Activated naive CD8-positive, alpha-beta T cell treated with anti-CD3 and anti-CD28 coated beads, Interleukin-2, amount 50 U/mL, for 16 hours (primary cell): Measurements from ENCODE around the gene SLC1A7.

Experiments
- DNase-seq: peaks from one replicate; pipeline ENCODE4 v3.0.0-alpha.2; 2020; ENCODE audit warnings: low read depth, low spot score

The SLC1A7 gene

DNA sequence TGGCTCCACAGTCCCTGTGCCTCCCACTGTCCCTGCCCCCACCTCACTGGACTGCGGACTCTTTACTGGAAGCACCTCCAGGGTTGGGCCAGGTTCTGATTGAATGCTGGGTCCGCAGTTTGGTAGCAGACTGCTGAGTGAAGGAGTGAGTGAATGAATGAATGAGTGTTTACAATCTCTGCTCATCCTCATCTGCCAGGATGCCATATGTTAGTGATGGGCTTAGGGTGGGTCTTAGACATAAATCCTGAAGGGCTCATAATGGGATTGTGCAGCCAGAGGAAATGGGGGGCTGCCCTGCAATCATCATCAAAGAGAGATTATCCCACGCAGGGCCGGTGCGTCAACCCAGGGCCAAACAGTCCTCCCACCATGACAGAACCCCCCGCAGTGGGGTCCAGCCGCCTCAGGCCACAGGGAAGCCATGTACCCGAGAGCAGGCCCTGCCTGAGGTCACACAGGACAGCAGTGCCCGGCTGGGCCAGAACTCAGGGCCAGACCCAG, 26.1 kb downstream of the SLC1A7 start:
- DNase-seq, result no peak

DNA sequence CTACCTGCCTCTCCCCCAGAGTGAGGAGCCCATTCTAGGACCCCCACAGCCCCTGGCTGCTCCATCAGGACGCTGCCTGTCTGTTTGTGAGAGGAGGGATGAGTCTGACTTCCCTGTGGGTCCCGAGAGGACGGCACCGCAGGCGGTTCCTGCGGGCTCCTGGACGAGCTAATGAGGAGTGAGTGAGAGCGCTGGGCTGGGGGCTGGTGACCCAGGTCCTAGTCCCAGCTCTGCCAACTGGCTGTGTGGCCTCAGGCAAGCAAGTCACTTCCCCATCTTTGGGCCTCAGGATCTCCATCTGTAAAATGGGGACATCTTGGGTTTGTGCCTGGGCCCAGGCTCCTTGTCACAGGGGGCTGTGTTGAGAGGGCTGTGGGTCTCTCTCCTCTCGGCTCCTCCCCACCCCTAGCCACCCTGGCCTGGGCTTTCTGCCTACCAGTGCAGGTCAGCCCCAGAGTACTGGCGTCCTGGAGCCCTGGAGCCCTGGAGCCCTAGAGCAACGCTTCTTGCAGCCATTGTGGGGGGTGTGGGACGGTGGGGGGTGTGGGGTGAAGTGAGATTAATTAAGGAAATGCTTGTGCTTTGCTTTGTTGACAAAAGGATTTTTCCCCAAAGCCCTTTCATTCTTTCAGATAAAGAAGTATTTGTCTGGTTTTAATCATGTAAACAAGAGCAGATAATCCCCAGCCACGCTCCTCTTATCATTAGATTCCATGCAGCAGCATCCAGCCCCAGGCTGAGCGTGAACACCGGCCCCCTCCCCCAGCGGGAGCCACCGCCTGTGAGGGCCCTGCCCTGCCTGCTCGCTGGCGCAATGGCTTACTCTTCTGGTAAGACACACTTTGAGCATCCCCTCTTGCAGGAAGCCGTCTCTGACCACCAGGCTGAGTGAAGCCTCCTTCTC, 26.8 kb downstream of the SLC1A7 start:
- no peak for DNase-seq

DNA sequence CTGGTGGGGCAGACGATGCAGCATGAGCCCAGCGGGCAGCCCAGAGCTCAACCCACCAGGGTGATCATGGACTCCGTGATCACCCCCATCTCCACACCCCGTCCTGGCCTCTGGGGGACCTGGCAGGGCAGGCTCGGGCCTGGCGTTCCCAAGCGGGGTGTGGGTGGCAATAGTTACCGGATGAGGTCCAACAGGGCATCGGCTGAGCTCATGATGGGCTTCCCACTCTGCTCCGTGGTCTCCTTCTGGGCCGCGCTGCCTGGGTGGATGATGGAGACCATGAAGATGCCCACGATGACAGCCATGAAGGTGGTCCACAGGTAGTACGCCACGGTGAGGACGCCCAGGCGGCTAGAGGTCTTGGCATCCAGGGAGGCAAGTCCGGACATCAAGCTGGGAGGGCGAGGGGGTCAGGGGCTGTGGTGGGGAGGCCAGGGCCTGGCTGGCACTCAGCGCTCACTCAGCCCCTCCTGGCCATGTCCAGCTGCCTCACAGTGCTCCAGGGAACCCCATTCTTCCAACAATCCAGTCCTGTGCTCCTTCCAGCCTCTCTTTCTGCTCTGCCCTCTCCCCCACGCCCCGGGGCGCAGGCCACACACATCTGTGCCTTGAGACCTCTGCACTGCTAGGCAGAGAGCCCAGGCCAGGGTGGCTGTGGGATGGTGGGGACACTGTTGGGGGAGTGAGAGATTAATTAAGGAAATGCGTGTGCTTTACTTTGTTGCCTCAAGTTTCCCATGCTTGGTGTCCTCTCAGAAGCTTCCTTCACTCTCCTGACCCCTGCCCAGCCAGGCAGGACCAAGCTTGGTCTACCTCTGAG, 27.6 kb downstream of the SLC1A7 start:
- no peak for DNase-seq

DNA sequence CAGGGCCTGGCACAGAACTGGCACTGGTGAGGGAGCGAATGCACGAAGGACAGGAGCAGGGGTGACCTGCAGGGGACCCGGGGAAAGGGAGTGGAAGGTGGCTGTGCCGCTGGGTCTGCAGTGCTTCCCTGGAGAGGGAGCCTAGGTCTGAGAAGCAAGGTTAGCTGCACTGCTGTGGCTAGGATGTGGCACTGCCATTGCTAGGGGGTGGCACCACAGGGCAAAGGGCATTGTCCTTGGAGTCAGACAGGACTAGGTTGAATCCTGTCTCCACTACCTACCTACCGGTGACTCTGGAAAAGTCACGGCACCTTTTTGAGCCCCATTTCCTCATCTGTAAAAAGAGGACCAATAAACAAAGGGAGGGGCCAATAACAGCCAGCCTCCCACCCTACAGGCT, 28.3 kb downstream of the SLC1A7 start:
- no peak for DNase-seq

DNA sequence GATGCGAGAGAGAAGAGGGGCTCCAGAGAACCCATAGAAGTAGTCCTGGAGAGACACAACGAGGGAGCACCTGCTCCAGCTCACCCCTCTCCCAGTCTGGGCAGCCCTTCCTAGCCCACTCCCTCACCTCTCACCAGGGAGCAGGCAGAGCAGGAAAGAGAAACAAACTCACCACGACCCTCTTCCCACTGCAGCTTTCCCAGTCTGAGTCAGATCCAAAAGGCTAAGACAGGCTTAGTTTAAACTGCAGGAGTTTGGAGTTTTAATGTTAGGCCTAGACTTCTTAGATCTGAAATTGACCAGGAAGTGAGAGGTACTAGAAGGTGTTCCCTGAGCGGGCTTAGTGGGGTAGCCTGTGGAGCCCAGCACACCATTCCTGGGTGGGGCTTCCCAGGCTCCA, 29.6 kb downstream of the SLC1A7 start:
- no peak for DNase-seq

DNA sequence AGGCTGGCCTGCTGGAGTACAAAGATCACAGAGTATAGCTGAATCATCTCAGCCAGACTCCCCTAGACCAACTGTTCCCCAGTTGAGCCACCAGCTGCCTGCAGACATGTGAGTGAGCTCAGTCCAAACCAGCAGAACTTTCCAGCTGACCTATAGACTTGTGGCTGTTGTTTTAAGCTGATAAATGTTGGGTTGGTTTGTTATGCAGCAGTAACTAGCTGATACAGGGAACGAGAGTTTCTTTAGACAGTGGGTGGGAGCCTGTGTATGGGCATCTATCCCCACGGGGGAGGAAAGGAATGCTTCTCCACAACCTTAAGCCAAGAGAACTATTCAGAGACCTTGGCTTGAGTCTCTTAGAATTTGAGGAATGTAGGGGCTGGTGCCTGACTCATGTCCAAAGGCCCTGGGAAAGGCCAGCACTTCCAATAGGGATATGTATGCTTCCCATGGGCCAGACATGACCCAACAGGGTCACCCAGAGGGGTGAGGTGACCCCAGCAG, 30.1 kb downstream of the SLC1A7 start:
- DNase-seq, result no peak

DNA sequence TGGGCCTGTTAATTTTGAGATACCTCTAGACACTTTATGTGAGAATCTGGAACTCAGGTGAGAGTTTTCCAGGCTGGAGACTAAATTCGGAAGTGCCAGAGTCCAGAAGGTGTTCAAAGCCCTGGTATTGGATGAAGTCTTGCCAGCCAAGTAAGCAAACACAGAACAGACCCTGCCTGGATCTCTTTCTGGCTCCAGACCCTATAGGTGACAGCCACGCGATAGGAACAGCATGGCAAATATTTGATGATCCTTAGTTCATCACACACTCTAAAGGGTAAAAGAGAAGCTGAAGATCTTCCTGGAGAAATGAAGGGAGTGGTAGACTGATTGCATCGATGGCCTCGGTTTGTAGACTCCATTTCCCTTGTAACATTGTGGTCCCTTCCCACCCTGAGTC, 30.7 kb downstream of the SLC1A7 start:
- no peak for DNase-seq

DNA sequence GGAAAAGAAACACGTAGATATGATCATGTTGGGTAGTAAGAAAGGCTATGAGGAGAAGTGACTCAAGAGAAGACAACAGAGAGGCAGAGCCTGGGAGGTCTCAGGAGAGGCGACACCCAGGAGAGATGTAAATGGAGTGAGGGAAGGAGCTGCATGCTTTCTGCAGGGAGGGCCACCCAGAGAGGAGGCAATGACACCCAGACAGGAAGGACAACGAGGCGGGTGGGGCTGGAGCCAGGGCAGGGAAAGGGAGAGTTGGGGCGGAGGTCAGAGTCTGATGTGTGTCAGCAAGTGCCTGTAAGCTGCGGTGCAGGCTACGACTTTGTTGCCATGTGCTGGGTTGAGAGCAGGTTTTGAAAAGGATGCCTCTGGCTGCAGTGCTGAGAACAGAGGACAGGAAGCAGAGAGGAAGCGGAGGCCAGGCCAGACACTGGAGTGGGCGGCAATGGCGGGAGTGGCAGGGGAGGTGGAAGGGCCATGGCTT, 31.3 kb downstream of the SLC1A7 start:
- DNase-seq, result no peak

DNA sequence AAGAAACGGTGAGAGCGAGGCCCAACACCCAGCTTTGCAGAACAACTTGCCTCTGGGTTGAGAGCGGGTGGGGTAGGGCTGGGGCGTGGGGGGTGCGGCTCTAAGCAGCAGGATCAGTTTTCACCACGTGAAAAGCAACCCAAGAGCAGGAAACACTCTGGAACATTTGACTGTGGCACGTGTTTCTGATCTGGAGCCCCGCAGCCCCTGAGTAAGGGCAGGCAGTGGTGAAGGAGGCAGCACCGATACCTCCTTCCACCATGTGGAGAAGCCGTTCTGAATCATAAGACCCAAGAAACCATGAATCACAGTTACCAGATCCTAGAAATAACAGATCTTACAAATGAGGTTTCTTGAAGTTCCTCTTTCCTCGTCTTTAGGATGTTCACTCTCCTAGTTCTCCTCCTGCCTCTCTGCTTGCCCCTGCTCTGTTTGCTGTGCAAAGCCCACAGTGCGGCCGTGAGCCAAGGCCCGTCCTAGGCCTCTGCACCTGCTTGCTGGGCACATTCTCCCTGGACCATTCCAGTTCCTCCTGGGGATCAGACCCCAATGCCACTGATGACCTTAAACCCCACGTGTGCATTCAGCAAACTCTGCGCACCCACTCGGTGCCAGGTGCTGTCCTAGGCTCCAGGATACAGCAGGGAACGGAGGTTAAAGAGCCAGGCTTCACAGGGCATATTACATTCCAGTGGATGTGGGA, 31.9 kb downstream of the SLC1A7 start:
- no peak for DNase-seq

DNA sequence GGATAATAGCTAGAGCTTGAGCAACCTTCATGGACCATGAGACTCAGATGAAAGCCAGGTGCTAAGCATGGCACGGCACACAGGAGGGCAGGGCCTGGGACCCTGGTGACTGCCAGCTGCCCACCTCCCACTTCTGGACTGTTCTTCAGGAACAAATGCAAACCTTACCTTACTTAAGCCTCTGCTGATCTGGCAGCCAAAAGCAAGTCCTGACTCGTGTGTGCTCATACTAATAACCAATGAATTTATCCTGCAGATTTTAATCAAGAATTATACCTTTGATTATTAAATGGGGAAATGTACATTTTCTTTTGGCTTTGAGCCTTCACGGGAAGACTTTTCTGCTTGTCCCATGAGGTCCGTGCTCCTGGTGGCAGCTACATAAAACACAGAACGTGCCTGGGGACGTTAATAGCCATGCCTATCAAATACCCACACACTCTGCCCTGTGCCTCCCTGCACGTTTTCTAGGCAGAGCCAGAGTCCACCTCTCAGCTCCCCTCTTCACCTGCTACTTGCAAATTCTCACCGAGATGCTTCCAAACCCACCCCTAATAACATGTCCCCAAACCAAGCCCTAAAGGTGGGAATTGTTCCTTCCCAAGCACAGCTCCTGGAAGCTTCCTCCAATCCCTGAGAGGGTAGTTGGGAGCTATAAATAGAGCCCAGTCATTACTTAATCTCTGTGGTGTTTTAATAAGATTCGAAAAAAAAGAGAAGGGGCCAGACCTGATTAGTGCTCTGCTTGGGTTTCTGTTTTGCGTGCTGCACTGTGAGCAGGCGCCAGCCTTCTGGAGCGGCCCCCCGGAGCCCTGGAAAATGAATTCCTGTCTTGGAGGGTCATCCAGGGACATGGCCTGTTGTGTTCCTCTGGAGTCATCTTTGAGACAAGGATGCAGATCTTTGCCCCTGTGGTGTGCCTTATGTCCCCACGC, 33.5 kb downstream of the SLC1A7 start:
- no peak for DNase-seq

DNA sequence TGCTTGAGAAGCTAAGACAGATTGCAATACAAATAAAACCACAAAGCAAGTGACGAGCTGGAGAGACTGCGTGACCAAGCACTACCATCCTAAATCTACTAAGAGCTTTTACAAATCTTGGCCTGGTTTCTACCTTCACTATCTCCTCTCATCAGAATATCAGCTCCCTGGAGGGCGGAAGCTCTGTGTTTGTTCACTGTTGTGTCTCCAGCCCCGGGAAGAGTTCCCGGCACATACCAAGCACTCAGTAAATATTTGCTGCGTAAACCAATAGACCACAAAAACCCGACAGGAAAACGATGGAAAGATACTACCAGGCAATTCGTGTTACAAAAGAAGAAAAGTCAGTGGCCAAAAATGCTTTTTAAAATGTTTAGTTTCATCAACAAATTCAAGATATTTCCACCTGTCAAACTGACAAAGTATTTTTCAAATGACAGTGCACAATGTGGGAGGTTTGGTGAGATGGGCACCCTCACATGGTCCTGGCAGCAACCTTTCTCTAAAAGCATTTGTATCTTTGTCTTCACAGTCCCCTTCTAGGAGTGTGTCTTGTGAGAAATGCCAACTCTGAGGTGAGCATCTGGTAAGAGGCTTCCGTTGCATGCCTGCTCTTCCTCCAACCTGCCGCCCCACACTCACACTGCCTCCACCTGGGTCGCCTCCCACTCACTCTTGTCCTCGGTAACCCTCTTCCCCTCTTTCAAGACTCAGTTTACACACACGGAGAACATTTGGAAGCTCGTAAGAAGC, 34.7 kb downstream of the SLC1A7 start:
- DNase-seq, result no peak

DNA sequence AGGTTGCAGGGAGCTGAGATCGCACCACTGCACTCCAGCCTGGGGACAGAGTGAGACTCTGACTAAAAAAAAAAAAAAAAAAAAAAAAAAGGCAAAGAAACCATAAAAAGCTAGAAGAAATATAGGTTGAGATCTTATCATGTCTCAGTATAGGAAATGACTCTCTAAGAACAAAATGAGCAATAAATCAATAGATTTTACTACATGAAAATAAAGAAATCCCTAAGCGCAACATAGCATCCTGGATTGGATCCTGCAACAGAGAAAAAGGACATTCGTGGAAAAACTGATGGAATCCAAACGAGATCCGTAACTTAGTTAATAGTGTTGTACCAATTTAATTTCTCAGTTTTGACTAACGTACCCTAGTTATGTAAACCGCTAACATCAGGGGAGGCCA, 35.3 kb downstream of the SLC1A7 start:
- DNase-seq, result no peak

DNA sequence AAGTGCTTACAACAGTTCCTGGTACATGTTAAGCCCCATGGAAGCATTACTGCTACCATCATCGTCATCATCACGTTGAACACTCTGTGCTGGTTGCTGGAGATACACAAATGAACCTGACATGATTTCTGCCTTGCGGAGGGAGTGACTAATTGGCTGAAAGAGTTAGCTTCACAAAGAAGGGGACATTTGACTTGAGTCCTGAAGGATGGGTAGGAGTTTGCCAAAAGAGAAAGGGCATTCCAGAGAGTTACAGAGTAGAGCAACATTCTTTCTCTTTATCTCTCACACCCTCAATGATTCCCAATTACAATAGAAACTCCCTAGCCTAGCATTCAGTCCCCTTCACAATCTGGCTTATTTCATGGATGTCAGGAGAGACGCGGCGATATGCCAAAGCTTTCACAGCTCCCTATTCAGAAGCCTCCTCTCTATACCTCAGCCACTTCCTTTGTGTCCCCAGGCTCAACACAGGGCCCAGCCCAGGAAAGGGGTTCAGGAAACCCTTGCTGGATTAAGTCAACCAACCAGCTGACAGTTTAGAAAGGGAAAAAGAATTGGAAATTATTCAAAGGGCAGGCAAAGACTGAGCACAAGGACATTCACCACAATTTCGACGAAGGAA, 38.0 kb downstream of the SLC1A7 start:
- DNase-seq, result no peak

DNA sequence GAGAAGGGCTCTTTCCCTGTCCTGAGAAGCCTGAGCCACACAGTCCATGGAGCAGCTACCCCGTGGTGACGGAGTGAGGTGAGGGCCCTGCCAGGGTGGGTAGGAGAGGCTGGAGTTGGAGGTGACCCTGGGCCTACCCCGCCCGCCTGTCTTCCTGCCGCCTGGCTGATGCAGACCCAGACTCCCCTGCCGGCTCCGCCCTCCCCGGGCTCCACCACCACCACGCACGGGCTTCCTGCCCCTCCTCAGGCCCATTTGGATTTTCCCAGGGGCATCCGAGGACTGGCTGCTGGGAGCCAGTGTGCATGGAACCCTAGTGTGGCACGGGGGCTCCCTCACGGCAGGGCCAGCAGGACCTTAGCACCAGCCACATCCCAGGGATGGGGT, 47.9 kb downstream of the SLC1A7 start:
- no peak for DNase-seq

DNA sequence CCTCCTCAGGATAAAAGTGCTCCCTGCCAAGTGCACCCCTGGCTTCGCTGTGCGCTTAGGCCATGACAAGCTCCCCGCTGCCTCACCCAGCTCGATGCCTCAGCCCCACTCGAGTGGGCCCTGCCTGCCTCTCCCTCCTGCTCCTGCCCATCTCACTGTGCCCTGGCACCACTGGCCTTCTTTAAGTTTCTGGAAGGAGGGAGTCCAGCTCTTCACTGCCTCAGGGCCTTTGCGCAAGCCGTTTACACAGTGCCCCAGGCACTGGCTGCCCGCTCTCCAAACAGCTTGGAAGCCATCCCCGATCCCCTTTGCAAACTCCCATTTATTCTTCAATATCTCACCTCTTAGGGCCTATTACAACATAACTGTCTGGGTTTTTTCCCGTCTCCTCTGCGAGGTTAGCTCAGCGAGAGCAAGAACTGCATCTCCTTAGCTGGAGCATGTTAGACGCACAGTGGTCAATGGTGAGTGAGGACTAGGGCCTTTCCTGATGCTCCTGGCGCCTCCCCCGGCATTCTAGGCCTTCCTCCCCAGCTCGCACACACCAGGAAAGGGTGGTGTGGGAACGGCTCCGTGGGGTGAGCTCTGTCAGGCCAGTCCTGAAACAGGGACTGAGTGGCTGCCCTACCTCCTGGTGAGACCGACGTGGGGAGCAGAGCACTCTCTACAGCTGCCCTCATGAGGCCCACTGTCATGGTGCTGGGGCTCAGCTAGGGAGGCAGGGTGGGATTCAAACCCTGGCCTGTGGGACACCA, 48.5 kb downstream of the SLC1A7 start:
- no peak for DNase-seq

DNA sequence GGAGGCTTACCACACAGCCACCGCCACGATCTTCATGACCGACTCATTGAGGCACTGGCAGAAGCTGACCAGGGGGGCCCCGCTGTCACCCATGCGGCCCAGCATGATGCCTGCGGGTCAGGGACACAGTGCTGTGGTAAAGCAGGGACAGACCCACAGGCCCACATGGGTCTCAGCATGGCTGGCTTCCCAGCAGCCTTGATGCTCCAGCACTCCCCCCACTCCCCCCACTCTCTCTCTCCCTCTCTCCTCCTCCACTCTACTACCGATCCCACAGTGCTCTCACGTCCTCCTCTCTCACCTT, 49.0 kb downstream of the SLC1A7 start:
- DNase-seq, result no peak

DNA sequence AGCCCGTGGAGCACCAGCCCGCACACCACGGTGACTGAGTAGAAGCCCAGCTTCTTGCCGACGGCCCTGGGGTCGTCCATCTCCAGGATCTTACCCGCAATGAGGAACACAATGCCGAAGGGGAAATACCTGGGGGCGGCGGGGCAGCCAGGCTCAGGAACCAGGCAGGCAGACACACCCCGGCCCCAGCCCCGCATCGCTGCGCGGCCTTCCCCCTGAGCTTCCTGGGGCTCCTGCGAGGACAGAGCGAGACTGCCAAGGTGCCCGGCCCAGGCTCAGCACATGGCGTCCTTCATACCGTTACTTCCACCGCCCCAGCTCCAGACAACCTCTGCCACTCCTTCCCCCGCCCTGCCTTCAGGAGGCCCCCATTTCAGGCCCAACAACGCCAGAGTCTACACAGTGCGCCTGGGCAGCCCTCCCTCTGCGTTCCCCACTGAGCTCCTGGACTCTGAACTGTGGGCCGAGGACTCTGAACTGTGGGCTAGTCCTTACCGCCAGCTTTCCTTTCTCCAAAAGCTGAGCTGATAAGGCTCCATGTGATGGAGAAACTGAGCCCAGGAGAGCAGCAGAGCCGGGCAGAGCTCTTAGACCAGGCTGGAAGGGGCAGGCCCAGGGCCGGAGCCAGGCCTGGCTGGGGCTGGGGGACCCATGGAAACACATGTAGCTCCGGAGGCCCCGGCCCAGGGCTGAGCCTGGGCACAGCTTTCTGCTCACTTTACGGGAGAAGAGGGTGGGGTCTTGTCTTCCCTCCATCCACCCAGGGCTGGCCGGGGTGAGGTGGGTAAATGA, 49.6 kb downstream of the SLC1A7 start:
- no peak for DNase-seq
